ENCODE measurements around the gene PDRG1. TPM values are rescaled to one million over a fixed set of nuclear protein-coding genes. Genes with fewer than 3 reads are reported as not detected.

Gene PDRG1
- total RNA-seq, 1 experiment from 2014 or later: 13.3 TPM

DNA sequence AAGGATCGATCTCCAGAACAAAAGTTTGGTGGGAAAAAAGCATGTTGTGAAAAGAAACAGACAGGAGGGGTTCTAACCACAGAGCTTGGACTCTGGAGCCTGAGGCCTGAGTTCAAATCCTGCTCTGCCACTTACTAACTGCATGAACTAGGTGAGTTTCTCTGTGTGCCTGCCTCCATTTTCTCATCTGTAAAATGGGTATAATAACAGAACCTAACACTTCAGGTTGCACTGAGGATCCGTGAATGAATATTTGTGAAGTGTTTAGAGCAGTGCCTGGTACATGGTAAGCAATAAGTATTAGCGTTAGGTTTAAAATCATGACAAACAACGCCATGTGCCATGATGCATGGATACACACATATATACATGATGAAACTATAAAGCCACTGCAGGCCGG lies 44.8 kb downstream of the PDRG1 start:
- DNase-seq (ENCODE audit: low spot score): no peak

DNA sequence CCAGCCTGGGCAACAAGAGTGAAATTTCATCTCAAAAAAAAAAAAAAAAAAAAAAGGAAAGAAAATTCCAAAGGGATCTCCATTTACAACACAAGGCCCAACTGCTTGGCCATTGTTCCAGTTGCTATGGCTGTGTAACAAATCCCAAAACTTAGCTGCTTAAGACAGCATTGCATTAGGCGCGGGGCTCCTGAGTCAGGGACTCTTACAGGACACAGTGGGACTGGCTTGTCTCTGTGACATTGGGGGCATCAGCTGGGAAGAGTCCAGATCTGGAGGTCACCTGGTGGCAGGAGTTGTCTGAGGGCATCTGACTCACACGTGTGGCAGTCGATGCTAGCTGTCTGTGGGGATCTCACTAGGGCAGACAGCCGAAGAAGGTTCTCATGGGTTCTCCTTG lies 45.8 kb downstream of the PDRG1 start:
- DNase-seq (ENCODE audit: low spot score): no peak

DNA sequence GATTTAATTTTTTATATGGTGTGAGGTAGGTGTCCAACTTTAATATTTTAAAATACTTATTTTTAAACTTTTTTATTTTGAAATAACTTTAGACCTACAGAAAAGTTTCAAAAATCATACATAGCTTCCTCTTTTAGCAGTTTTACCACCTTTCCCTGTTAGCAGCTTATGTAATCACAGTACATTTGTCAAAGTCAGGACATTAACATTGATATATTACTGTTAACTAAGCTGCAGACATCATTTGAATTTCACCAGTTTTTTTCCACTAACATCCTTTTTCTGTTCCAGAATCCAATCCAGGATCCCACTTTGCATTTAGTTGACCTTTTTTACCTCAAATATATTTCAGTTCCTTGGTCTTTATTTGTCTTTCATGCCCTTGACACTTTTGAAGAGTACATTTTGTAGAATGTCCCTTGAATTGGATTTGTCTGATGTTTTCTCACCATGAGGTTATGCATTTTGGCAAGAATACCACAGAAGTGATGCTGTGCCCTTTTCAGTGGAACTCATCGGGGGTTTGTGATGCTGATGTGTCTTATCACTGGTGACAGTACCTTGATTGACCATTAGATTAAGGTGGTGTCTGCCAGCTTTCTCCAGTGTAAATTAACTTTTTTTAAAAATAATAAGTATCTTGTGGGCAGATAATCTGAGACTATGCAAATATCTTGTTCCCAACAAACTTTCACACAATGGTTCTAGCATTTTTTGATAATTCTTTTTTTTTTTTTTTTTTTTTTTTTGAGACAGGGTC lies 48.0 kb downstream of the PDRG1 start:
- DNase-seq (ENCODE audit: low spot score): no peak

DNA sequence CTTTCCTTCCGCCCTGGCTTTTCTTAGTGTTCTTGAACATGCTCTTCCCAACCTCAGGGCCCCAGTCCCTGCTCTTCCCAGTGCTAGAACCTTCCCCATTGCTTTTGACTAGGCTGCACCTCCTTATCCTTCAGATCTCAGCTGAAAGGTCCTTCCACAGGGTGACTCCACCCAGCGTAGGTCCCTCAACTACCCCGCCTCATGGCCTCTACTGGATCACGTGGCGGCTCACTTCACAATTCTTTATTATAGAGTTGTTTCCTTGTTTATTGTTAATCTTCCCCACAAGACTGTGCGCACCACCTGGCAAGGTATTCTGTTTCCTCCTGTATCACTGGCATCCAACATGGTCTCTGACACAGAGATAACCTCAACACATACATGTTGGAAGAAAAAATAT lies 50.2 kb downstream of the PDRG1 start:
- no peak for DNase-seq (ENCODE audit: low spot score)

DNA sequence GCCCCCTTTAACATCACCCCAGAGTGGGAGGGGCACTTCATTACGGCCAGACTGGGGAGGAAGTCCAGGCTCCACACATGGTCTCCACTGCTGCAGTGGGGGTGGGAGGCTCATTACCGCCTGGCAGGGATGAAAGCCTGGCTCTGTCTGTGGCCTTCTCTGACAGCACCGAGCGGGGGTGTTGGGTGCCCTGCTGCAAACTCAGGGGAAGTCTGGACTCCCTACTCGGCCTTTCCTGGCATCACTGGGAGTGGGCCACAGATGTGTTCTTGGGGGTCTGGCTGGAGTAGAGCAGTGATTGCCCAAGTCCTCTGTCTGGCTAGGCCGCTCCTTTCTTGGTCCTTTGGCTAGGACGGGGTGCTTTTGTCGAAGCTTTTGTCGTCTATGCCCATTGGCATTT lies 54.3 kb downstream of the PDRG1 start:
- DNase-seq (ENCODE audit: low spot score): no peak

DNA sequence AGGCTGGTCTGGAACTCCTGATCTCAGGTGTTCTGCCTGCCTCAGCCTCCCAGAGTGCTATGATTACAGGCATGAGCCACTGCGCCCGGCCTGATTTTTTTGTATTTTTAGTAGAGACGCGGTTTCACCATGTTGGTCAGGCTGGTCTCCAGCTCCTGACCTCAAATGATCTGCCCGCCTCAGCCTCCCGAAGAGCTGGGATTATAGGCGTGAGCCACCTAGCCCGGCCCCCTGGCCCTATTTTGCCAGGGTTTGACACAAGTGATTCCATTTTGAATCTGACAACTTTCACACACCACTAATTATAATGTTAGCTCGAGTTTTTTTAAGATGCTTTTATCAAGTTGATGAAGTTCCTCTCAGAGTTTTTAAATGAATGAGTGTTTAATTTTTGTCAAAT lies 55.8 kb downstream of the PDRG1 start:
- no peak for DNase-seq (ENCODE audit: low spot score)

DNA sequence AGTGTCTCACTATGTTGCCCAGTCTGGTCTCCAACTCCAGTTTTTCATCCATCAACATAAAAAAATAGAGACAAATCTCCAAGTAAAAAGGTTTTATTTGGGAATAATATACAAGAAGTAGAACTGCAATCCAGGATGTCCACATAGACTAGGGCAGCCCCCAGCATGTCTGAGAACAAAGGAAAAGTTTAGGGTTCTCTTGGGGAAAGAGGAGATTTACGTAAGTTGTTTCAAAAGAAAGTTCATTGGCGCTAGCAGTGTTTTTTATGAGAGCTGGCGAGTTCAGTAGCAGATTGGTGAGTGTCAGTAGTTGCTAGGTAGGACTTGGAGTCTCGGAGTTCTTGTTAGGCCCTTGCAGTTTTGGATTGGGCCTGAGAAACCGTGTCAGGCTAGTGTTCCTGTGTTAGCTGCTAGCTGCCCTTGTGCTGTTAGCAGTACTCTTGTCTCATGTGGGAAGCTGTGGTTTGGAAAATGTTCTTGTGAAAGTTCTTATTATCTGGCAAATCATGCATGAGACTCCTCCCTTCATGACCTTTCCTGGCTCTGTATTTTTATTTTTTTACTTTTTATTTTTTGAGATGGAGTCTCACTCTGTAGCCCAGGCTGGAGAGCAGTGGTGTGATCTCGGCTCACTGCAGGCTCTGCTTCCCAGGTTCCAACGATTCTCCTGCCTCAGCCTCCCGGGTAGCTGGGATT lies 56.7 kb downstream of the PDRG1 start:
- peak; percentile 67 for DNase-seq (ENCODE audit: low spot score)

Small RNA genes lying within 50 kb of the gene (small RNA-seq; reads per million reads assigned to genes)
- not detected for gene RNU1-94P

Other genes starting within 250 kb of the PDRG1 start
- gene BCL2L1, start 229.2 kb downstream of the PDRG1 start, total RNA-seq (2014; rRNA removed; shearing (Covaris generic)): 324 and 325 TPM in 2 replicates
- 94.4 and 101 TPM in 2 replicates for gene TPX2, start 212.8 kb downstream of the PDRG1 start, total RNA-seq (2014; rRNA removed; shearing (Covaris generic))
- gene MYLK2, start 132.7 kb downstream of the PDRG1 start, total RNA-seq (2014; rRNA removed; shearing (Covaris generic)): 0.37 and 0.41 TPM in 2 replicates
- not detected in 2 replicates for gene FOXS1, start 106.4 kb downstream of the PDRG1 start, total RNA-seq (2014; rRNA removed; shearing (Covaris generic))
- gene DUSP15, start 81.5 kb downstream of the PDRG1 start, total RNA-seq (2014; rRNA removed; shearing (Covaris generic)): not detected in 2 replicates
- 0.03 and 0.05 TPM in 2 replicates for gene TTLL9, start 81.4 kb downstream of the PDRG1 start, total RNA-seq (2014; rRNA removed; shearing (Covaris generic))
- gene XKR7, start 16.1 kb upstream of the PDRG1 start, total RNA-seq (2014; rRNA removed; shearing (Covaris generic)): not detected in 2 replicates
- gene CCM2L, start 58.4 kb upstream of the PDRG1 start, total RNA-seq (2014; rRNA removed; shearing (Covaris generic)): 0.13 TPM in 1 of 2 replicates, not detected in the other
- not detected in 2 replicates for gene HCK, start 100.2 kb upstream of the PDRG1 start, total RNA-seq (2014; rRNA removed; shearing (Covaris generic))
- 39.9 and 45.9 TPM in 2 replicates for gene TM9SF4, start 157.7 kb upstream of the PDRG1 start, total RNA-seq (2014; rRNA removed; shearing (Covaris generic))